Lung (tissue), 12 donors: ENCODE data around the gene DBH. TPM values are rescaled to one million over a fixed set of nuclear protein-coding genes. Genes with fewer than 3 reads are reported as not detected.

Experiments
- ATAC-seq: fragments of 200-7000 bp; cut with Tn5 transposase; one replicate; pipeline ENCODE4 v1.9.1; 2020; ENCODE audit warnings: moderate number of reproducible peaks; ENCODE audit not compliant: insufficient read depth, low FRiP score
- DNase-seq, 3 donors: peaks; one replicate each; pipeline ENCODE4 v3.0.0-alpha.2; 2013 to 2017
- H3K27ac ChIP-seq, 2 donors: one replicate each; pipeline ENCODE4 v1.5.1; 2013; ENCODE audit warnings: mild to moderate bottlenecking in 2 of 2, moderate library complexity in 2 of 2, control low read depth in 1 of 2, inconsistent platforms in 1 of 2, low read depth in 1 of 2, low read length in 1 of 2
- H3K27me3 ChIP-seq, 3 donors: one replicate each; pipeline ENCODE4 v1.5.1; 2013; ENCODE audit warnings: low read length in 2 of 3; ENCODE audit not compliant: control insufficient read depth in 3 of 3, insufficient read depth in 3 of 3
- H3K36me3 ChIP-seq, 4 donors: one replicate each; pipeline ENCODE4 v1.5.1; 2013; ENCODE audit warnings: low read length in 4 of 4, mild to moderate bottlenecking in 1 of 4, moderate library complexity in 1 of 4; ENCODE audit not compliant: control insufficient read depth in 4 of 4, insufficient read depth in 4 of 4
- H3K4me1 ChIP-seq, 5 donors: one replicate each; pipeline ENCODE4 v1.5.1; 2013; ENCODE audit warnings: low read length in 5 of 5, mild to moderate bottlenecking in 2 of 5, moderate library complexity in 1 of 5; ENCODE audit not compliant: control insufficient read depth in 5 of 5, insufficient read depth in 5 of 5
- H3K4me3 ChIP-seq: one replicate; pipeline ENCODE4 v1.5.1; 2013; ENCODE audit warnings: mild to moderate bottlenecking, control low read depth, moderate library complexity
- H3K9ac ChIP-seq, 2 donors: one replicate each; pipeline ENCODE4 v1.5.1; 2013; ENCODE audit warnings: low read length in 2 of 2, control low read depth in 1 of 2; ENCODE audit not compliant: insufficient read depth in 1 of 2
- H3K9me3 ChIP-seq, 4 donors: one replicate each; pipeline ENCODE4 v1.5.1; 2013; ENCODE audit warnings: low read length in 3 of 4, mild to moderate bottlenecking in 1 of 4, moderate library complexity in 1 of 4; ENCODE audit not compliant: control insufficient read depth in 4 of 4, insufficient read depth in 3 of 4
- WGBS, 2 donors: extraction: QIAGEN DNeasy Blood & Tissue Kit; methylation state at CpG; one replicate each; pipeline ENCODE4 v1.1.7; 2013; 5-methylcytosine and 5-hydroxymethylcytosine counted together
- polyA plus RNA-seq, 2 donors: library from polyadenylated mRNA; stranded (reverse); fragments of 200-250 nt; gene quantifications; one replicate each; pipeline ENCODE4 v1.2.1, GENCODE V29; 2013
- total RNA-seq, 2 donors: library from RNA; depleted of rRNA in 1 of 2; stranded (reverse); fragments of >200 nt in 1 of 2; gene quantifications; one replicate each; pipeline ENCODE4 v1.2.1, GENCODE V29; 2014 to 2021
- TF ChIP-seq, protein P1 (sequence below): IDR thresholded peaks from 2 replicates; pipeline ENCODE4 v1.5.1; 2012; ENCODE audit warnings: mild to moderate bottlenecking; ENCODE audit errors: control extremely low read depth, extremely low read depth
- donor health status: control.
- donor health status: control.
- donor health status: Bipolar disorder and iron deficiency.
- donor health status: healthy.
- donor health status: DM: yes; HTN: yes; CAD: no.

DBH gene
- total and polyA plus RNA-seq, 4 donors, result 0.06 to 0.48 (median 0.08) TPM

GRCh38 chr9:133706307-133707050 is 70.3 kb downstream of the DBH start:
- H3K27me3 ChIP-seq, result no peaks in the 10 kb centered on the region
- 57 to 74% methylated on average over 12 of the region's 12 CpGs for WGBS, 2 donors
- peak overlapping the region in 1 of 2 donors; percentile 44 for H3K27ac ChIP-seq
- TF ChIP-seq, protein P1, sequence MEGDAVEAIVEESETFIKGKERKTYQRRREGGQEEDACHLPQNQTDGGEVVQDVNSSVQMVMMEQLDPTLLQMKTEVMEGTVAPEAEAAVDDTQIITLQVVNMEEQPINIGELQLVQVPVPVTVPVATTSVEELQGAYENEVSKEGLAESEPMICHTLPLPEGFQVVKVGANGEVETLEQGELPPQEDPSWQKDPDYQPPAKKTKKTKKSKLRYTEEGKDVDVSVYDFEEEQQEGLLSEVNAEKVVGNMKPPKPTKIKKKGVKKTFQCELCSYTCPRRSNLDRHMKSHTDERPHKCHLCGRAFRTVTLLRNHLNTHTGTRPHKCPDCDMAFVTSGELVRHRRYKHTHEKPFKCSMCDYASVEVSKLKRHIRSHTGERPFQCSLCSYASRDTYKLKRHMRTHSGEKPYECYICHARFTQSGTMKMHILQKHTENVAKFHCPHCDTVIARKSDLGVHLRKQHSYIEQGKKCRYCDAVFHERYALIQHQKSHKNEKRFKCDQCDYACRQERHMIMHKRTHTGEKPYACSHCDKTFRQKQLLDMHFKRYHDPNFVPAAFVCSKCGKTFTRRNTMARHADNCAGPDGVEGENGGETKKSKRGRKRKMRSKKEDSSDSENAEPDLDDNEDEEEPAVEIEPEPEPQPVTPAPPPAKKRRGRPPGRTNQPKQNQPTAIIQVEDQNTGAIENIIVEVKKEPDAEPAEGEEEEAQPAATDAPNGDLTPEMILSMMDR, result no peak
- ATAC-seq, result no peak
- no peaks in the 10 kb centered on the region for H3K9me3 ChIP-seq
- peak in 2 of 3 donors; percentile 13 to 23 for DNase-seq
- peaks cover 0 to 4% (median 0%) of the 10 kb centered on the region in 4 donors for H3K36me3 ChIP-seq
- H3K9ac ChIP-seq, result peak overlapping the region in 1 of 2 donors; percentile 17
- H3K4me3 ChIP-seq, result no peak overlapping the region
- peaks cover 0 to 44% (median 16%) of the 10 kb centered on the region in 5 donors for H3K4me1 ChIP-seq

- peak overlapping the region in 1 of 2 donors; percentile 17 for H3K9ac ChIP-seq
- ATAC-seq (no peak), DNase-seq (peak; percentile 60 to 75 (median 68))
- peak overlapping the region in 1 of 2 donors; percentile 34 for H3K27ac ChIP-seq
- peaks cover 0 to 43% (median 16%) of the 10 kb centered on the region in 5 donors for H3K4me1 ChIP-seq
- no peak overlapping the region for H3K4me3 ChIP-seq
- 64 to 66% methylated on average over 17 of the region's 17 CpGs for WGBS, 2 donors
- no peaks in the 10 kb centered on the region for H3K9me3 ChIP-seq
- TF ChIP-seq, protein P1, result no peak
- H3K27me3 ChIP-seq, result no peaks in the 10 kb centered on the region
- peaks cover 0 to 4% (median 0%) of the 10 kb centered on the region in 4 donors for H3K36me3 ChIP-seq
Observed at GRCh38 chr9:133707065-133707762, 71.1 kb downstream of the DBH start.

DNA sequence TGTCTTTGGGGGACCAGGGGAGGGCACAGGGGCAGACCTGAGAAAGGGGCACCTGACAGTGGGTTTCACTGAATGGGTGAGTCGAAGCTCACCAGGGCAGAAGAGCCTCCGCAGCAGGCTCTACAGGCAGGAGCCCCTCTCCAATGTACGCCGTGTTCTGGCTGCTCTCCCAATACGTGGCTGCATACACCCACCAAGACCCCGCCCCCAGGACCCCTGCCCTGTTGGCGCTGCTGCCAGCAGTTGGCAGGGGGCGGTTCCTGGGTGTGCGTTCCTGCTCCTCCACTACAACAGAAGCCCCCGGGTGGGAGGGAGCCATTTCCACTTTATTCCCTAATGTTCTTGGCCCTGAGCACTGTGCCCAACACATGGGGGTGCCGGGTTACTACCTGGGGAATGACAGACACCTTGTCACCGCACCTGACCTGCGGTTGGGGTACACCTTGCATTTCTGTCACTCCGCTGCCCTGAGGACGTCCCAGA is 71.6 kb downstream of the DBH start:
- Histone ChIP-seq H3K9ac (no peak overlapping the region), H3K27ac (peak overlapping the region in 1 of 2 donors; percentile 34), H3K4me3 (no peak overlapping the region), H3K36me3 (peaks cover 0 to 4% (median 0%) of the 10 kb centered on the region in 4 donors), H3K9me3 (no peaks in the 10 kb centered on the region), H3K4me1 (peaks cover 0 to 37% (median 16%) of the 10 kb centered on the region in 5 donors), H3K27me3 (no peaks in the 10 kb centered on the region)
- ATAC-seq (no peak), DNase-seq (peak in 1 of 3 donors; percentile 14)
- TF ChIP-seq, protein P1, result no peak
- 88% methylated on average over 15 of the region's 15 CpGs for WGBS, 2 donors
